HCT116 (cell line): Measurements from ENCODE around the gene LHX2.

Experiments
- CBX3 ChIP-seq: IDR thresholded peaks from 2 replicates; pipeline ENCODE4 v1.6.1; 2012; ENCODE audit warnings: low read depth
- EZH2 ChIP-seq: fragments of 200-600 bp; sonication (generic); IDR thresholded peaks from 2 replicates; pipeline ENCODE4 v1.6.1; 2017; ENCODE audit warnings: antibody characterized with exemption, mixed run types
- EZH2phosphoT487 ChIP-seq: fragments of 200-600 bp; IDR thresholded peaks from 2 replicates; pipeline ENCODE4 v1.6.1; 2018; ENCODE audit warnings: antibody characterized with exemption, borderline replicate concordance
- POLR2A ChIP-seq: IDR thresholded peaks from 2 replicates; pipeline ENCODE4 v1.7.0; 2011; ENCODE audit warnings: borderline replicate concordance; ENCODE audit not compliant: insufficient read depth, insufficient read length; ENCODE audit errors: extremely low read depth
- POLR2AphosphoS5 ChIP-seq: IDR thresholded peaks from 2 replicates; pipeline ENCODE4 v1.6.1; 2011; ENCODE audit warnings: mild to moderate bottlenecking, low read depth, low read length, moderate library complexity
- SP1 ChIP-seq: IDR thresholded peaks from 2 replicates; pipeline ENCODE4 v1.6.1; 2012; ENCODE audit warnings: low read depth
- ZFX ChIP-seq: fragments of 450-650 bp; IDR thresholded peaks from 2 replicates; pipeline ENCODE4 v1.6.1; 2017
- TF ChIP-seq, protein P1 (sequence below), 3 experiments: fragments of 200-600 bp in 1 of 3; sonication (generic) in 1 of 3; IDR thresholded peaks in 2 of 3; conservative IDR thresholded peaks in 1 of 3; 2 replicates each; pipeline ENCODE4 v1.5.1; 2012 to 2017; ENCODE audit warnings: low read depth in 2 of 3, low read length in 2 of 3, antibody characterized with exemption in 1 of 3, borderline replicate concordance in 1 of 3, control low read depth in 1 of 3, mild to moderate bottlenecking in 1 of 3, mixed read lengths in 1 of 3, mixed run types in 1 of 3, moderate library complexity in 1 of 3; ENCODE audit not compliant: insufficient read depth in 1 of 3
- TF ChIP-seq, protein P2 (sequence below): IDR thresholded peaks from 2 replicates; pipeline ENCODE4 v1.6.1; 2012; ENCODE audit warnings: low read depth
- TF ChIP-seq, protein P3 (sequence below): IDR thresholded peaks from 2 replicates; pipeline ENCODE4 v1.6.1; 2011; ENCODE audit warnings: mild to moderate bottlenecking, low read length, moderate library complexity; ENCODE audit not compliant: insufficient replicate concordance; ENCODE audit errors: extremely low read depth

DNA sequence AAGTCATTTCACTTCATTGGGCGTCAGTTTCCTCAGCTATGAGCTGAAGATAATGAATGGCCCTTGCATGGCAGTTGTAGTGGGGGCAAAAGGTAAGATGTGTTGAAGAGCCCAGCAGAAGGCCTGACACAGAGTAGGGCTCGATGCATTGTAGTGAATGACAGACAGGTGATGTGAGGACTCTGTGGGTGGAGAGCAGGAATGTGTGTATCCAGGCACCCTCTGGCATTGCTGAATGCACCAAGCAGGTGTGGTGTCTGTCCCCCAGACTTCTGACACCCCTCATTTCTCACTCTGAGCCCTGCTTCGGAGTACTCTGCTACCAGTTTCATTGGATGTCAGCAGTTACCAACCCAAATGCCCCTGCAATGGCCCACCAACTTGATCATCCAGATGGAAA lies 22.4 kb downstream of the LHX2 start:
- TF ChIP-seq EZH2 = no peak
- TF ChIP-seq POLR2A = no peak
- TF ChIP-seq, protein P1, sequence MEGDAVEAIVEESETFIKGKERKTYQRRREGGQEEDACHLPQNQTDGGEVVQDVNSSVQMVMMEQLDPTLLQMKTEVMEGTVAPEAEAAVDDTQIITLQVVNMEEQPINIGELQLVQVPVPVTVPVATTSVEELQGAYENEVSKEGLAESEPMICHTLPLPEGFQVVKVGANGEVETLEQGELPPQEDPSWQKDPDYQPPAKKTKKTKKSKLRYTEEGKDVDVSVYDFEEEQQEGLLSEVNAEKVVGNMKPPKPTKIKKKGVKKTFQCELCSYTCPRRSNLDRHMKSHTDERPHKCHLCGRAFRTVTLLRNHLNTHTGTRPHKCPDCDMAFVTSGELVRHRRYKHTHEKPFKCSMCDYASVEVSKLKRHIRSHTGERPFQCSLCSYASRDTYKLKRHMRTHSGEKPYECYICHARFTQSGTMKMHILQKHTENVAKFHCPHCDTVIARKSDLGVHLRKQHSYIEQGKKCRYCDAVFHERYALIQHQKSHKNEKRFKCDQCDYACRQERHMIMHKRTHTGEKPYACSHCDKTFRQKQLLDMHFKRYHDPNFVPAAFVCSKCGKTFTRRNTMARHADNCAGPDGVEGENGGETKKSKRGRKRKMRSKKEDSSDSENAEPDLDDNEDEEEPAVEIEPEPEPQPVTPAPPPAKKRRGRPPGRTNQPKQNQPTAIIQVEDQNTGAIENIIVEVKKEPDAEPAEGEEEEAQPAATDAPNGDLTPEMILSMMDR (IDR thresholded peaks at IDR 0.05 in 2 of 3, conservative IDR thresholded peaks at IDR 0.05 in 1 of 3; ENCODE audit: borderline replicate concordance in 1 of 3, insufficient read depth in 1 of 3, low read depth in 2 of 3, low read length in 2 of 3) = no peak
- TF ChIP-seq POLR2AphosphoS5 = no peak
- TF ChIP-seq, protein P2, sequence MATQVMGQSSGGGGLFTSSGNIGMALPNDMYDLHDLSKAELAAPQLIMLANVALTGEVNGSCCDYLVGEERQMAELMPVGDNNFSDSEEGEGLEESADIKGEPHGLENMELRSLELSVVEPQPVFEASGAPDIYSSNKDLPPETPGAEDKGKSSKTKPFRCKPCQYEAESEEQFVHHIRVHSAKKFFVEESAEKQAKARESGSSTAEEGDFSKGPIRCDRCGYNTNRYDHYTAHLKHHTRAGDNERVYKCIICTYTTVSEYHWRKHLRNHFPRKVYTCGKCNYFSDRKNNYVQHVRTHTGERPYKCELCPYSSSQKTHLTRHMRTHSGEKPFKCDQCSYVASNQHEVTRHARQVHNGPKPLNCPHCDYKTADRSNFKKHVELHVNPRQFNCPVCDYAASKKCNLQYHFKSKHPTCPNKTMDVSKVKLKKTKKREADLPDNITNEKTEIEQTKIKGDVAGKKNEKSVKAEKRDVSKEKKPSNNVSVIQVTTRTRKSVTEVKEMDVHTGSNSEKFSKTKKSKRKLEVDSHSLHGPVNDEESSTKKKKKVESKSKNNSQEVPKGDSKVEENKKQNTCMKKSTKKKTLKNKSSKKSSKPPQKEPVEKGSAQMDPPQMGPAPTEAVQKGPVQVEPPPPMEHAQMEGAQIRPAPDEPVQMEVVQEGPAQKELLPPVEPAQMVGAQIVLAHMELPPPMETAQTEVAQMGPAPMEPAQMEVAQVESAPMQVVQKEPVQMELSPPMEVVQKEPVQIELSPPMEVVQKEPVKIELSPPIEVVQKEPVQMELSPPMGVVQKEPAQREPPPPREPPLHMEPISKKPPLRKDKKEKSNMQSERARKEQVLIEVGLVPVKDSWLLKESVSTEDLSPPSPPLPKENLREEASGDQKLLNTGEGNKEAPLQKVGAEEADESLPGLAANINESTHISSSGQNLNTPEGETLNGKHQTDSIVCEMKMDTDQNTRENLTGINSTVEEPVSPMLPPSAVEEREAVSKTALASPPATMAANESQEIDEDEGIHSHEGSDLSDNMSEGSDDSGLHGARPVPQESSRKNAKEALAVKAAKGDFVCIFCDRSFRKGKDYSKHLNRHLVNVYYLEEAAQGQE = no peak
- TF ChIP-seq, protein P3, sequence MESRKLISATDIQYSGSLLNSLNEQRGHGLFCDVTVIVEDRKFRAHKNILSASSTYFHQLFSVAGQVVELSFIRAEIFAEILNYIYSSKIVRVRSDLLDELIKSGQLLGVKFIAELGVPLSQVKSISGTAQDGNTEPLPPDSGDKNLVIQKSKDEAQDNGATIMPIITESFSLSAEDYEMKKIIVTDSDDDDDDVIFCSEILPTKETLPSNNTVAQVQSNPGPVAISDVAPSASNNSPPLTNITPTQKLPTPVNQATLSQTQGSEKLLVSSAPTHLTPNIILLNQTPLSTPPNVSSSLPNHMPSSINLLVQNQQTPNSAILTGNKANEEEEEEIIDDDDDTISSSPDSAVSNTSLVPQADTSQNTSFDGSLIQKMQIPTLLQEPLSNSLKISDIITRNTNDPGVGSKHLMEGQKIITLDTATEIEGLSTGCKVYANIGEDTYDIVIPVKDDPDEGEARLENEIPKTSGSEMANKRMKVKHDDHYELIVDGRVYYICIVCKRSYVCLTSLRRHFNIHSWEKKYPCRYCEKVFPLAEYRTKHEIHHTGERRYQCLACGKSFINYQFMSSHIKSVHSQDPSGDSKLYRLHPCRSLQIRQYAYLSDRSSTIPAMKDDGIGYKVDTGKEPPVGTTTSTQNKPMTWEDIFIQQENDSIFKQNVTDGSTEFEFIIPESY = no peak
- TF ChIP-seq EZH2phosphoT487 = no peak
- no peak for TF ChIP-seq SP1
- TF ChIP-seq CBX3 = no peak
- TF ChIP-seq ZFX = no peak
